Dedifferentiated amniotic fluid mesenchymal stem cell (primary cell): ENCODE results near the gene TRIM16.
"Not testable (repeated sequence)": the region's sequence is repeated elsewhere in the genome, so short reads cannot be mapped to it uniquely, and the experiment has no call there.

Experiments
- DNase-seq: peaks from one replicate; pipeline ENCODE4 v3.0.0-alpha.2; 2016; ENCODE audit errors: extremely low spot score

Gene TRIM16

DNA sequence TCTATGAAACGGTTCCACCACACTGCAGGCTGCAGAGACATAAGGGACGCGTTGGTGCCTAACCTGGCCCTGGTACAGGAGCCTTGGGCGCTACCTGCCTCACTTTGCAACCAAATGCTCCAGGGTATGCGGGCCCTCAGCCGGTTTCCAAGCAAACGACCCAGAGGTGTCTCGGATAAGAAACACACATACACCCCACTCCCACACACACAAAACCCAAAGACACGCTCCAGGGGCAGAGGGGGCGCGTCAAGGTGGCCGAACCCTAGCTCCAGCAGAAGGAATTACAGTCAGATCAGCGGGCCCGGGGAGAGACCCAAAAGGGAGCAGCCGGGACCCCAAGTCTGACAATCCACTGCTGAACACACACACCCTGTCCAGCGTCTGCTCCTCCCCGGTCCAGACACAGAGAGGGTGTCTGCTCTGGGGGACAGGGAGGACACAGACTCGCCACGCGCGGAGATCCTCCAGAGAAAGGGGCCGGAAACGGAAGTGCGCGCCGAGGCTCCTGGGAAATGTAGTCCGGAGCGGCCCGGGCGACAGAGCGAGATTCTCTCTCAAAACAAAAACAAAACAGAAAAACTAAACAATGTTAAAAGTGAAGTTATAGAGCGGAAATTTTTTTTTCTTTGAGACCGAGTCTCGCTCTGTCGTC is at the start of gene TRIM16:
Gene TRIM16 (minus strand): TSS at position 488 of the 655 bp plus-strand sequence. CDS start 32,702 bp downstream, outside the sequence.
- DNase-seq, result peak; percentile 71

GRCh38 chr17:15733174-15733789 is 49.2 kb upstream of the TRIM16 start:
- DNase-seq, result not testable (repeated sequence)

GRCh38 chr17:15731900-15732299 is 47.8 kb upstream of the TRIM16 start, which contains the start of gene TBC1D26:
Gene TBC1D26, plus strand, starts transcription at chr17:15732283. Its CDS starts 3,066 bp downstream, at chr17:15735349.
- not testable (repeated sequence) for DNase-seq

DNA sequence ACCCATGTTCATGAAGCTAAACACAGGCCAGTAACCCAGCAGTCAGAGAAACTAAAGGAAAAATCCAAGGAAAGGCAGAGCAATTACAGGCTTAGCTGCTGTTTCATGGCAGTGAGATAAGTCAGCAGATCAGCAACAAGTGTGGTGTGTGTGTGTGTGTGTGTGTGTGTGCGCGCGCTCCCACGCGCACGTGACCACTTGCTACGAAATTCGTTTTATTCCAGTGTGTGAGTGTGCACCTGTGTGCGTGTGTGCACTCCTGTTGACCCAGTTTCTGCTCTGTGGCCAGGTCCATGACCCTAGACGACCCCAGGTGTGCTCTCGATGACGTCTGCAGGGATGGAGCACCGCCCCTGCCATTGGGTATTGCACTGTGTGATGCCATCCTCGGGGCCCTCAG is 46.4 kb upstream of the TRIM16 start:
- not testable (repeated sequence) for DNase-seq

- DNase-seq, result not testable (repeated sequence)
Observed at GRCh38 chr17:15716601-15717563, 32.8 kb upstream of the TRIM16 start.

- not testable (repeated sequence) for DNase-seq
Observed at GRCh38 chr17:15708879-15709278, 24.8 kb upstream of the TRIM16 start.

GRCh38 chr17:15704813-15705212 is 20.7 kb upstream of the TRIM16 start:
- not testable (repeated sequence) for DNase-seq

- DNase-seq, result not testable (repeated sequence)
Observed at GRCh38 chr17:15704239-15704638, 20.1 kb upstream of the TRIM16 start.

DNA sequence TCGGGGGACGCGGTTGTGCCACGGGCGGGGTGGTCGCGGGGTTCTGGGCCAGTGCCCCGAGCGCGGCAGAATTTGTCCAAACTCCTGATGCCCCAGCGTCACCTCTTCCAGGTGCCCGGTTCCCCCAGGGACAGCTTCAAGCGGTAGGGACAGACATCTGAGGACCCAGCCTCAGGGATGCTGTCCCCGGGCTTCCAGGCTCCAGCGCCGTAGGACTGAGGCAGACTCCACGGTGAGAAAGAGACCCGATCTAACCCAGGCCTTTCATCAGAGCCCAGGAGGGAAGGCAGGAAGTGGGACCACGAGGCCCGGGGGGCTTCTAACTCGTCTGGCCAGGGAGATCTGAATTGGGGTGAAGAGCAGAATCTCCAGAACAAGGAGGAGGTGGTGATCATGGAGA is 15.8 kb upstream of the TRIM16 start:
- DNase-seq, result not testable (repeated sequence)

GRCh38 chr17:15699413-15699924 is 15.4 kb upstream of the TRIM16 start, which contains the start of gene ZNF286A:
Gene ZNF286A, plus strand, starts transcription at chr17:15699752. Its CDS starts 578 bp downstream, at chr17:15700330.
- peak; percentile 100 for DNase-seq

DNA sequence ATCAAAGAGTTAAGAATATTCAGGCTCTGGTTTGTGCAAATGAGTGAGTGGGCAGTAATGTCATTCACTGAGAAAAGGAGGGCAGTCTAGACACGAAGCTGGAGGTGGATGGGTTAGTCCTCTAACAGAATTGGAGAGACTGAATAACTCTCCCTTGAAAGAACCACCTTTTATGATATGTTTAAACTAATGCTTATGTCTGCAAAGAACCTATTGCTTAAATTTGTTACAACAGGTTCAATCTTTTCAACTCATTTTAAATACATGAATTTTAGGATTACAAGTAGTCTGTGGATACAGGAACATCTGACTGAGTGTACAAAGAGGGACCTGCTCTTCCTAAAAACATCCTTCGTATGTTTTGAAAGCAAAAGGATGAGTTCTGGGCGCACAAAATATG is 14.9 kb upstream of the TRIM16 start:
- DNase-seq, result not testable (repeated sequence)

DNA sequence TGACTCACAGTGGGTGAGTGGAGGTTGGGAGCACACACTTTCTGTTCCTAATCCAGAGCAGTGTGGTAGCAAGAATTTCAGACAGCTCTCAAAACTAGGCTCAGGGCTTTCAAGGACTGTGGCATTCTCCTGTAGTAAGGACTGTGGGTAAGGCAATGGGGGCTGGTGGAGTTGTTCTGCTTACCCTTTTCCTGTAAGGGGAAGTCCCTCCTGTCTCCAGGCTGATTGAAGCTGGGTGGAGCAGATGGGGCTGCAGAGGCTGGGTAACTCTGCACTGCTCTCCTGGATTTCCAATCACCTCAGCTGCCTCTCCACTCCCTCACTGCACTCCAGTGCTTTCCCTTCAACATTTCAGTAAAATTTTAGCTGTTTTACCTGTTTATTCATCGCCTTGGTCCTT is 3.4 kb upstream of the TRIM16 start:
- not testable (repeated sequence) for DNase-seq

DNA sequence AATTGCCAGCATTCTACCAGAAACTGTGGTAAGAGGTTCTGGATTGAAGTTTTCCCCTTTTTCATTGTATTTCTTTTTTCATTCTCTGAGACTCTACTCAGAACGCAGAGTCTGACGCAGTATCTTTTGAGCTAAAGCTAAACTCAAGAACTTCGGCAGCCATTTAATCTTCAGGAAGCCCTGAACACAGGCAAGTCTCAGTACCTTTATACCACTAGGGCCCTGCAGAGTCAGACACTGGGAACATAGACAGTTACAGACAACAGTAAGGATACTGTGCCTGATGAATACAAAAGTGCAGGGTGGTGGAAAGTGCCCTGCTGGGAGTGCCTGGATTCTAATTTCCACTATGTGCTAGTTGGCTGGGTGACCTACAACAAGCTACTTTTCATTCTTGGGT is 976 bp downstream of the TRIM16 start:
- not testable (repeated sequence) for DNase-seq

GRCh38 chr17:15675991-15676390 is 8.1 kb downstream of the TRIM16 start:
- not testable (repeated sequence) for DNase-seq

- not testable (repeated sequence) for DNase-seq
Observed at GRCh38 chr17:15674640-15675039, 9.5 kb downstream of the TRIM16 start.

- not testable (repeated sequence) for DNase-seq
Observed at GRCh38 chr17:15669526-15669925, 14.6 kb downstream of the TRIM16 start.

DNA sequence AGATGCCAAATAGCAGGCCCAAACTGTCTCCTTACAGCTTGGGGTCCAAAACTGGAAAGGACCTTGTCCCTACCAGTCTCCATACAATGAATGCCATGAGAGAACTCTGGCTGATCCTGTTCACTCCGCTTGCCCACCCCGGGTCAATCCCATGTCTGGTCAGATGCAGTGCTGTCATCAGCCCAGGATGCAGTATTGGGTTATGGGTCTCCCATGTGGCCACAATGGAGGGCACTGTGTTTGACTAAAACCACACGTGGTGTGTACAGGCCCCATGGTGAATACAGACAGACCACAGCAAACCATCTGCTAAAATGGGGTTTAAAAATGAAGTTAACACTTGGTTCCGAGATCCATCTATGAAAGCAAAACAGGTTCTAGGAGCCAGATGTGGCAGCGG is 20.4 kb downstream of the TRIM16 start:
- DNase-seq, result no peak

GRCh38 chr17:15663176-15663575 is 20.9 kb downstream of the TRIM16 start:
- no peak for DNase-seq

GRCh38 chr17:15662681-15663080 is 21.4 kb downstream of the TRIM16 start:
- no peak for DNase-seq

GRCh38 chr17:15660077-15660476 is 24.0 kb downstream of the TRIM16 start:
- no peak for DNase-seq

- no peak for DNase-seq
Observed at GRCh38 chr17:15659663-15660062, 24.4 kb downstream of the TRIM16 start.

GRCh38 chr17:15659236-15659635 is 24.9 kb downstream of the TRIM16 start:
- no peak for DNase-seq
